DOHH2 (cell line): Measurements from ENCODE around the gene MYO9A.

ENCODE experiments used
- H3F3A ChIP-seq: fragments of 200-600 bp; sonication (generic), shearing (Covaris generic); 2 replicates; pipeline ENCODE4 v1.6.0; 2016; ENCODE audit warnings: antibody characterized with exemption, mild to moderate bottlenecking; ENCODE audit not compliant: control insufficient read depth, insufficient read depth
- H3K27ac ChIP-seq: fragments of 200-600 bp; sonication (generic); 2 replicates; pipeline ENCODE4 v1.5.1; 2014; ENCODE audit warnings: low read depth, mild to moderate bottlenecking, low read length, moderate library complexity
- H3K27me3 ChIP-seq: fragments of 200-600 bp; sonication (generic); 2 replicates; pipeline ENCODE4 v1.6.1; 2014; ENCODE audit warnings: mild to moderate bottlenecking, low read length, mixed read lengths; ENCODE audit not compliant: control insufficient read depth
- H3K36me3 ChIP-seq: fragments of 200-600 bp; sonication (generic); 2 replicates; pipeline ENCODE4 v1.6.1; 2014; ENCODE audit warnings: mild to moderate bottlenecking, low read length, moderate library complexity, mixed read lengths; ENCODE audit not compliant: control insufficient read depth
- H3K4me1 ChIP-seq: fragments of 200-600 bp; sonication (generic); 2 replicates; pipeline ENCODE4 v1.6.1; 2014; ENCODE audit warnings: mild to moderate bottlenecking, low read length, mixed read lengths; ENCODE audit not compliant: control insufficient read depth
- H3K4me2 ChIP-seq: fragments of 200-600 bp; sonication (generic); 2 replicates; pipeline ENCODE4 v1.6.0; 2014; ENCODE audit warnings: mild to moderate bottlenecking, low read length, moderate library complexity
- H3K4me3 ChIP-seq: fragments of 200-600 bp; sonication (generic); 2 replicates; pipeline ENCODE4 v1.5.1; 2014; ENCODE audit warnings: mild to moderate bottlenecking, low read length, mixed read lengths
- H3K79me2 ChIP-seq: fragments of 200-600 bp; sonication (generic); 2 replicates; pipeline ENCODE4 v1.6.1; 2014; ENCODE audit warnings: mild to moderate bottlenecking, low read length, mixed read lengths; ENCODE audit not compliant: control insufficient read depth
- H3K9me2 ChIP-seq: fragments of 200-600 bp; sonication (generic); replicated peaks from 2 replicates; pipeline ENCODE4 v1.6.1; 2014; ENCODE audit warnings: mild to moderate bottlenecking, low read length, mixed read lengths; ENCODE audit not compliant: control insufficient read depth
- H3K9me3 ChIP-seq: fragments of 200-600 bp; sonication (generic); 2 replicates; pipeline ENCODE4 v1.6.1; 2014; ENCODE audit warnings: antibody characterized with exemption, low read length, mixed read lengths; ENCODE audit not compliant: control insufficient read depth, insufficient read depth
- H4K20me1 ChIP-seq: fragments of 200-600 bp; sonication (generic); 2 replicates; pipeline ENCODE4 v1.6.0; 2014; ENCODE audit warnings: low read depth, mild to moderate bottlenecking, antibody characterized with exemption, low read length, moderate library complexity; ENCODE audit not compliant: control insufficient read depth, insufficient read depth
- EZH2phosphoT487 ChIP-seq: fragments of 200-600 bp; sonication (generic); IDR thresholded peaks from 2 replicates; pipeline ENCODE4 v1.6.1; 2017; ENCODE audit warnings: borderline replicate concordance, mild to moderate bottlenecking, antibody characterized with exemption, low read length, moderate library complexity, mixed read lengths
- TF ChIP-seq, protein P1 (sequence below): fragments of 200-600 bp; sonication (generic); IDR thresholded peaks from one replicate; pipeline ENCODE4 v1.5.1; 2014; ENCODE audit warnings: antibody characterized with exemption, mild to moderate bottlenecking, low read depth, low read length; ENCODE audit not compliant: poor library complexity, severe bottlenecking

Gene MYO9A

DNA sequence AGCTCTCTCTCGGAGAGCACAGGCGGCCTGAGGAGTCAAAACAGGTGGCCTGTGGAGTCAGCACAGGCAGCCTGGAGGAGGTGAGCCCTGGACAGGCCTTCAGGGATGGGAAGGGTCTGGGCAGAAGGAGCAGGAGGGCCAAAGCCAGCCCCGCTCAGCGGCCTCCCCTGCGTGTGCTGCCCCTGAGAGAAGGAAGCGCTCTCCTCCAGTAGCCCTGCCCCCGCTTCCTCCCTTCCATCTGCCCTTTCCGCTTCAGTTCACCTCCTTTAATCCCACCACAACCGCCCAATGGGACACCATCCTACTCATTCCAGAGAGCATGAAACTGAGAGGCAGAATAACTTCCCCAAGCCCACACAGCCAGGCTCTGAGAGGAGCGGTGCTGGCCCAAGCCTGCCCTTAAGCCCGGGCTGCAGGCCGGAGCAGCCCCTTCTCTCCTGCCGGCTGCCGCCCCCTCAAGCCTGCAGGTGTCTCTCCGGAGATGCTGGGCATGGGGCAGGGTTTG lies 310.8 kb downstream of the MYO9A start:
- H3K36me3 ChIP-seq = no peaks in the 10 kb centered on the region
- no peak overlapping the region for H3K4me2 ChIP-seq
- 0 out of 2 replicates have a peak, but pooled peaks cover 6% of the 10 kb centered on the region for H3K4me1 ChIP-seq
- H4K20me1 ChIP-seq = no peaks in the 10 kb centered on the region
- no peaks in the 10 kb centered on the region for H3K27me3 ChIP-seq
- H3K79me2 ChIP-seq = no peaks in the 10 kb centered on the region
- no peaks in the 10 kb centered on the region for H3K9me2 ChIP-seq
- no peaks in the 10 kb centered on the region for H3K9me3 ChIP-seq
- H3K4me3 ChIP-seq = no peak overlapping the region
- H3K27ac ChIP-seq = no peak overlapping the region
- no peak for TF ChIP-seq EZH2phosphoT487
- TF ChIP-seq, protein P1, sequence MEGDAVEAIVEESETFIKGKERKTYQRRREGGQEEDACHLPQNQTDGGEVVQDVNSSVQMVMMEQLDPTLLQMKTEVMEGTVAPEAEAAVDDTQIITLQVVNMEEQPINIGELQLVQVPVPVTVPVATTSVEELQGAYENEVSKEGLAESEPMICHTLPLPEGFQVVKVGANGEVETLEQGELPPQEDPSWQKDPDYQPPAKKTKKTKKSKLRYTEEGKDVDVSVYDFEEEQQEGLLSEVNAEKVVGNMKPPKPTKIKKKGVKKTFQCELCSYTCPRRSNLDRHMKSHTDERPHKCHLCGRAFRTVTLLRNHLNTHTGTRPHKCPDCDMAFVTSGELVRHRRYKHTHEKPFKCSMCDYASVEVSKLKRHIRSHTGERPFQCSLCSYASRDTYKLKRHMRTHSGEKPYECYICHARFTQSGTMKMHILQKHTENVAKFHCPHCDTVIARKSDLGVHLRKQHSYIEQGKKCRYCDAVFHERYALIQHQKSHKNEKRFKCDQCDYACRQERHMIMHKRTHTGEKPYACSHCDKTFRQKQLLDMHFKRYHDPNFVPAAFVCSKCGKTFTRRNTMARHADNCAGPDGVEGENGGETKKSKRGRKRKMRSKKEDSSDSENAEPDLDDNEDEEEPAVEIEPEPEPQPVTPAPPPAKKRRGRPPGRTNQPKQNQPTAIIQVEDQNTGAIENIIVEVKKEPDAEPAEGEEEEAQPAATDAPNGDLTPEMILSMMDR = no peak
- no peaks in the 10 kb centered on the region for H3F3A ChIP-seq

DNA sequence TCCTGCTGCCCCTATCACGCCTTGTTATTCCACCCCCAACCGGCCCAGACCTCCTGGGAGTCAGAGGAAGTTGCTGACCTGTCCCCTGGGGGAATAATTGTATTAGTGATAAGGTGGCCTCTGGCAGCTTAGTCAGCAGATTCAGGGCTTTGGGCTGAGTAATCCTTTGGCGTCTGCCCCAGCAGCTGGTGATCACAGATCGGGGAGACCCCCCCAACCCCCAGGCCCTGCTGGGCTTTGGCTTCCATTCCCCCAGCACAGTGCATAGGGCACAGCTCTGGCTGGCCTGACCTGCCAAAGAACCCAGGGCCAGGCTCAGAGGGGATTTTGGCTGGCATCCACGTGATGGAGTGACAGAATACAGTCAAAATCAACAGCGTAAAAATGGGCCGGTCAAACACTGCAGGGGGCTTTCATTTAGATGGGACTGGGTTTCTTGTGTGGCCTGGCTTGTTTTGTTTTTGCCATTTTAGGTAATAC lies 311.5 kb downstream of the MYO9A start:
- H3K4me3 ChIP-seq = no peak overlapping the region
- H3K36me3 ChIP-seq = no peaks in the 10 kb centered on the region
- no peaks in the 10 kb centered on the region for H3K27me3 ChIP-seq
- H3F3A ChIP-seq = no peaks in the 10 kb centered on the region
- no peaks in the 10 kb centered on the region for H3K9me3 ChIP-seq
- no peak overlapping the region for H3K27ac ChIP-seq
- TF ChIP-seq EZH2phosphoT487 = no peak
- TF ChIP-seq, protein P1 = no peak
- H4K20me1 ChIP-seq = no peaks in the 10 kb centered on the region
- H3K4me1 ChIP-seq = 0 out of 2 replicates have a peak, but pooled peaks cover 6% of the 10 kb centered on the region
- H3K4me2 ChIP-seq = no peak overlapping the region
- no peaks in the 10 kb centered on the region for H3K9me2 ChIP-seq
- no peaks in the 10 kb centered on the region for H3K79me2 ChIP-seq

DNA sequence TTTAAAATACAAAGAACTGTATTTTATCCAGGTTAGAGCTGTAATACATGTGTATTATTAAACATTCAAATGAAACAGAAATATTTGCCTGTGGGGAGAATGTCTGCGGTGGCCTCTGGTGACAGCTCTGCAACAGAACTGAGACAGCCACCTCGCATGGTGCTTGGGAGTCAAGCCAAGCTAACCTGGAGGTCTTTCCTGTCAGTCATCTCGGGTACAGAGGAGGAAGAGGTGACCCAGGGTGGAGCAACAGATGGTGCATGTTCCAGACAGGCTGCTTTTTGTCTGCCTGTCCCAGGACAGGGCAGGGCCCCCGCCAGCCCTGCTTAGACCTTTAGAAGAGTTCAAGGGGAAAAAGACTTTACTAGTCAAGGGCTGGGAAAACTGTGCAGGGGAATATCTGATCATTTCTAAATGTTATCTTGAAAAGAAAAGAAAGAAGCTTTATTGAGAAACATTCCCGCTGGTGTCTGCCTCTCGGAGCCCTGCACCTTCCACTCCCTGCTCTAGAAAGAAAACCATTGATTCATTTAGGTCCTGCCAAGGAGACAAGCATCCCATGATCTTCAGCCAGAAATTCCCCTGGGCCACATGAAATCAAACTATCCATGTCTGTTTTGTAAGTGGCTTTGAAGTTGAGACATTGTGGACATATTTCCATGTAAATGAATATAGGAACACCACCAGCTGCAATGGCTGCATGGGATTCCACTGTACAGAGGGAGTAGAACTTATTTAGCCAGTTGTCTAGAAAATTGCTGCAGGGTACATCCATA lies 313.1 kb downstream of the MYO9A start:
- Histone ChIP-seq H4K20me1 (no peaks in the 10 kb centered on the region), H3K27ac (no peak overlapping the region), H3K4me2 (no peak overlapping the region), H3F3A (no peaks in the 10 kb centered on the region), H3K9me3 (no peaks in the 10 kb centered on the region), H3K9me2 (no peaks in the 10 kb centered on the region), H3K27me3 (no peaks in the 10 kb centered on the region), H3K4me1 (0 out of 2 replicates have a peak, but pooled peaks cover 6% of the 10 kb centered on the region), H3K4me3 (no peak overlapping the region), H3K36me3 (no peaks in the 10 kb centered on the region), H3K79me2 (no peaks in the 10 kb centered on the region)
- no peak for TF ChIP-seq EZH2phosphoT487
- TF ChIP-seq, protein P1 = no peak
